ENCODE data around the gene PTOV1.

The PTOV1 gene

DNA sequence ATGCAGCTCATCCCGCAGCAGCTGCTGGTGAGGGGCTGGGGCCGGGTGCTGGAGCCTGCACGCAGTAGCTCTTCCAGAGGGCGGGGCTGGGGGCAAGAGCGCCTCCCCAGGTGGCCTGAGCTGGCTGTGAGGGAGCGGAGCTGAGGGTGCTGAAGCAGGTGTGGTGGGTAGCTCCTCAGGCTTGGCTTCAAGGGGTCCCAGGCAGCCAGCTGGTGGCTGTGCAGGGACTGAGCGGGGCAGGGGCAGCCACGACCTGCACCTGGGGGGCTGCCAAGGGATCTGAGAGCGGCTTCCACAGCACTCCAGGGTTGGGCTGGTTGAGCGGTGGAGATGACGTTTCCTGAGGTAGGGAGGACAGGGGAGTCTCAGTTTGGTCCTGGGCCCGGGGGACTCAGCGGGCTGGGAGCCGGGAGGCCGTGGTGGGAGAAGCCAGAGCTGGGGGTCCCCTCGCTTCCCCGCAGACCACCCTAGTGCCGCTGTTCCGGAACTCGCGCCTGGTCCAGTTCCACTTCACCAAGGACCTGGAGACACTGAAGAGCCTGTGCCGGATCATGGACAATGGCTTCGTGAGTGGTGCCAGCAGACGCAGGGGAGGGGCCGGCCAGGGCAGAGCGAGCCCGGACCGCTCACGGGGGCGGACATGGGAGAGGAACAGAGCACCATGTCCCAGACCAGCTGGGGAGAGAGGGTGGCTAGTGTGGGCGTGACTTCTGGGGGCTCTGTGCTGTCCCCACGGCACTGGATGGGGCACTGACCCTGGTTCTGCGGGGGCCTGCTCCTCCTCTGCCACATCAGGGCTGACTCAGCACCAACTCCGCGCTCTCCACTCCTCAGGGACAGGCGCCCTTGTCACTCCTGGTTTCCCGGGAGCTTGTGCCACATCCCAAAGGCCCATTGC is 7.4 kb downstream of the PTOV1 start:
- TF ChIP-seq CTCF (IDR thresholded peaks at IDR 0.05; ENCODE audit: extremely low read depth, insufficient read depth, missing control alignments) = no peak
- in situ Hi-C loops (cut with MboI; ENCODE audit: low pct_unique_long_range_greater_than_20kb, low sequenced_read_pairs, unreplicated experiment) = no loop called here
- no peak for DNase-seq (ENCODE audit: low spot score)

DNA sequence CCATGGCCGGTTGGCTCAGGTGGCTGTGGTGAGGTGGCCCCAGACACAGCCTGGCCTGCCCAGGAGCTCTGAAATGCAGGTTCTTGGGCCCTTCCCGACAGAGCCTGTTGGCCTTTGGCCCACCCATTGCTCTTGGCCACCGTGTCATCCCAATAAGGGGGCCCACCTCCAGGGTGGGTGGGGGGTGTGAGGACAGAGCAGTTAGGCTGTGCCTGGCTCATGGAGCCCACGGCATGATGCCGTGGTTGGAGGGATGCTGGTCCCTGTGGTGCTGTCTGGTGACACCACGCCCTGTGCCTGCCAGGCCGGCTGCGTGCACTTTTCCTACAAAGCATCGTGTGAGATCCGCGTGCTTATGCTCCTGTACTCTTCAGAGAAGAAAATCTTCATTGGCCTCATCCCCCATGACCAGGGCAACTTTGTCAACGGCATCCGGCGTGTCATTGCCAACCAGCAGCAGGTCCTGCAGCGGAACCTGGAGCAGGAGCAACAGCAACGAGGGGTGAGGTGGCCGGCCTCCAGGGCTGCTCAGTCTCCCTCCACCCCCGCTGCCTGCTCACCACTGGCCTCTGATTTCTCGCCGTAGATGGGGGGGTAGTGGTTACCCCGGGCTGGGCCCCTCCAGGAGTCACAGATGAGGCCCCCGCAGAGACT is 8.8 kb downstream of the PTOV1 start:
- no peak for TF ChIP-seq CTCF (IDR thresholded peaks at IDR 0.05; ENCODE audit: extremely low read depth, insufficient read depth, missing control alignments)
- in situ Hi-C loops (cut with MboI; ENCODE audit: low pct_unique_long_range_greater_than_20kb, low sequenced_read_pairs, unreplicated experiment) = no loop called here
- no peak for DNase-seq (ENCODE audit: low spot score)

- in situ Hi-C loops (cut with MboI; ENCODE audit: low pct_unique_long_range_greater_than_20kb, low sequenced_read_pairs, unreplicated experiment) = no loop called here
- no peak for DNase-seq (ENCODE audit: low spot score)
- no peak for TF ChIP-seq CTCF (IDR thresholded peaks at IDR 0.05; ENCODE audit: extremely low read depth, insufficient read depth, missing control alignments)
Observed at GRCh38 chr19:49860336-49861102, 9.6 kb downstream of the PTOV1 start.

DNA sequence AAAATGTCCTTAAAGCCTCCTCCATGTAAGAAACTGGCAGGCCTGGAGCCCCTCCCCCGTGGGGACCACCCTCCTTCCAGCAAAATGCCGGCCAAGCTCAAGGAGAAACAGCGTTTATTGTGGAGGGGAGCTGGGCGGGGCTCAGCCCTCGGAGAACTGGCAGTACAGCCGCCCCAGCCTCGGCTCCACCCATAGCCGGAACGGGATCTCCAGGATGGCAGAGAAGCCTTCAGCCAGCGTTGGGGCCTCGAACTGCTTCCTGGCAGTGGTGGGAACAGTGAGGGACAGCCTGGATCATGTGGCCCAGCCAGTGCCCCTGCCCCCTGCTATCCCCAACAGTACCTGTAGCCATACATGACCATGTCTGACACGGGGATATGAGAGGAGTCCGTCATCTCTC is 10.1 kb downstream of the PTOV1 start:
- no peak for TF ChIP-seq CTCF (IDR thresholded peaks at IDR 0.05; ENCODE audit: extremely low read depth, insufficient read depth, missing control alignments)
- in situ Hi-C loops (cut with MboI; ENCODE audit: low pct_unique_long_range_greater_than_20kb, low sequenced_read_pairs, unreplicated experiment) = no loop called here
- no peak for DNase-seq (ENCODE audit: low spot score)

- no peak for DNase-seq (ENCODE audit: low spot score)
- no peak for TF ChIP-seq CTCF (IDR thresholded peaks at IDR 0.05; ENCODE audit: extremely low read depth, insufficient read depth, missing control alignments)
- in situ Hi-C loops (cut with MboI; ENCODE audit: low pct_unique_long_range_greater_than_20kb, low sequenced_read_pairs, unreplicated experiment) = no loop called here
Observed at GRCh38 chr19:49861541-49862378, 10.8 kb downstream of the PTOV1 start.
